GM19193 (cell line): ENCODE data around the gene MESD.

ENCODE experiments used
- POLR2A ChIP-seq: IDR thresholded peaks from 4 replicates; pipeline ENCODE4 v1.6.1; 2011; ENCODE audit not compliant: insufficient read depth, insufficient read length; ENCODE audit errors: extremely low read depth

The MESD gene

GRCh38 chr15:80986487-80986886 is 3.1 kb downstream of the MESD start:
- TF ChIP-seq POLR2A: no peak

- TF ChIP-seq POLR2A: no peak
Observed at GRCh38 chr15:80985981-80986380, 3.6 kb downstream of the MESD start.

- TF ChIP-seq POLR2A: no peak
Observed at GRCh38 chr15:80984856-80985255, 4.8 kb downstream of the MESD start.

GRCh38 chr15:80982839-80983238 is 6.8 kb downstream of the MESD start:
- TF ChIP-seq POLR2A: no peak

GRCh38 chr15:80982205-80982604 is 7.4 kb downstream of the MESD start:
- TF ChIP-seq POLR2A: no peak

GRCh38 chr15:80979538-80980200 is 9.9 kb downstream of the MESD start:
- TF ChIP-seq POLR2A: no peak

- no peak for TF ChIP-seq POLR2A
Observed at GRCh38 chr15:80978685-80979329, 10.8 kb downstream of the MESD start.

- no peak for TF ChIP-seq POLR2A
Observed at GRCh38 chr15:80977627-80978036, 12.0 kb downstream of the MESD start.

- TF ChIP-seq POLR2A: no peak
Observed at GRCh38 chr15:80976851-80977250, 12.8 kb downstream of the MESD start.

GRCh38 chr15:80974914-80975313 is 14.7 kb downstream of the MESD start:
- TF ChIP-seq POLR2A: no peak

- no peak for TF ChIP-seq POLR2A
Observed at GRCh38 chr15:80972276-80972675, 17.3 kb downstream of the MESD start.

GRCh38 chr15:80971143-80971542 is 18.5 kb downstream of the MESD start:
- TF ChIP-seq POLR2A: no peak

- TF ChIP-seq POLR2A: no peak
Observed at GRCh38 chr15:80970658-80971057, 19.0 kb downstream of the MESD start.

- TF ChIP-seq POLR2A: no peak
Observed at GRCh38 chr15:80970018-80970657, 19.5 kb downstream of the MESD start.

- no peak for TF ChIP-seq POLR2A
Observed at GRCh38 chr15:80969316-80969715, 20.3 kb downstream of the MESD start.

GRCh38 chr15:80967991-80968510 is 21.6 kb downstream of the MESD start:
- no peak for TF ChIP-seq POLR2A

GRCh38 chr15:80967451-80967850 is 22.2 kb downstream of the MESD start:
- TF ChIP-seq POLR2A: no peak
